ENCODE measurements around the gene PTN.

The PTN gene

DNA sequence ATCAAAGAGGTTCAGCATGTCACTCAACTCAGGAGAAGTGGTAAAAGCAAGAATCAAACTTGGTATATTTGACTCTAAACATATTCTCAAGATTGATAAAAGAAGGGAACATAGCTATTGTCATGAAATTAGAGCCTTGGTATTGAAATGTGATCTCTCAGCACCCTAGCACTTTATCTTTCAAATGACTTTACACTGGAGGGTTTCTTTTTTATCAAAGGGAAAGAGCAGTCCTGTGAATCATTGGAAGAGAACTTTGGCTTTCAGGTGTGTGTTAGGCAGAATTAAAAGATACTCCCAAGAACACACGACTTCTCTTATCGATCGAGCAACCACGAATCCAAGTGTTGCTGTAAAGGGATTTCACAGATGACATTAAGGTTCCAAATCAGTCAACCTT, 54.4 kb downstream of the PTN start:
- no peak for DNase-seq
- ChIA-PET POLR2A (no interaction called here), CTCF (no interaction called here)
- Histone ChIP-seq H3K4me3 (ENCODE audit: control insufficient read depth in 1 of 7, extremely low read depth in 1 of 7, insufficient read depth in 4 of 7, low read depth in 2 of 7, low read length in 6 of 7) (no peak overlapping the region), H3K27me3 (replicated peaks in 2 of 5; ENCODE audit: control insufficient read depth in 4 of 5, insufficient read depth in 5 of 5, low read length in 4 of 5) (no peaks in the 10 kb centered on the region), H3K27ac (ENCODE audit: insufficient read depth in 1 of 2, low read depth in 1 of 2, low read length in 2 of 2, poor library complexity in 1 of 2, severe bottlenecking in 2 of 2) (no peak overlapping the region), H3K36me3 (ENCODE audit: control insufficient read depth in 4 of 4, insufficient read depth in 4 of 4, low read length in 3 of 4) (no peaks in the 10 kb centered on the region), H3K9me3 (ENCODE audit: control extremely low read depth in 1 of 5, control insufficient read depth in 4 of 5, insufficient read depth in 2 of 5, low read depth in 1 of 5, low read length in 4 of 5) (no peaks in the 10 kb centered on the region), H3K4me1 (ENCODE audit: control extremely low read depth in 1 of 4, control insufficient read depth in 4 of 4, insufficient read depth in 4 of 4, low read length in 3 of 4) (no peaks in the 10 kb centered on the region)
- 86% methylated on average over 4 of the region's 4 CpGs for WGBS (ENCODE audit: insufficient coverage)

DNA sequence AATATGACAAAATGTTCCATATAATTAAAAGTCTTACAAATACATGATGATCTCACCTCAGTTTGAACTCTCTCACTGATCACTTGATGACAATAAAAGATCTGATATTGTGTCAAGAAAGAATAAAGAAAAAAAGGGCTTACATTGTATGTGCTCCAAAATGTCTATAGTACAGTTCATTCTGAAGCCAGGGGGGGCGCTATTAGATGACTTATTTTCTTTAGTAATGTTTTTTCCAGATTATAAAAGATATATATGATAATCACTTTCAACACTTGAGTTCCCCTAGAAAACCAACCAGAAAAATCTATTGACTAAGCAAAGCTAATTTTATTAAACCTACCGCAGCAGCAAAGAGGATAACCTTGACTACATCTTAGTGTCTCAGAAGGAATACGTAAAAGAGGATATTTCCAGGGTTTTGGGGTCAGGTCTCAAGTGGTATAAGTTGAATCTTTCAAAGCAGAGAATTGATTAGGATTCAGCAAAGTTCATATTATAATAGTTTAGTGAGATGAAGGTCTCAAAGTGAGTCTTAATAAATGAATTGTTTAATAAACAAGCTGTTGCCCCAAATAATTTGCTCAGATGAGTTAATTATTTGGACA, 55.8 kb downstream of the PTN start:
- no peaks in the 10 kb centered on the region for H3K9me3 ChIP-seq (ENCODE audit: control extremely low read depth in 1 of 5, control insufficient read depth in 4 of 5, insufficient read depth in 2 of 5, low read depth in 1 of 5, low read length in 4 of 5)
- whole genome bisulfite sequencing (ENCODE audit: insufficient coverage), result 83% methylated on average over 1 of the region's 3 CpGs
- peaks cover 0 to 2% (median 0%) of the 10 kb centered on the region in 4 experiments for H3K4me1 ChIP-seq (ENCODE audit: control extremely low read depth in 1 of 4, control insufficient read depth in 4 of 4, insufficient read depth in 4 of 4, low read length in 3 of 4)
- H3K27me3 ChIP-seq (replicated peaks in 2 of 5; ENCODE audit: control insufficient read depth in 4 of 5, insufficient read depth in 5 of 5, low read length in 4 of 5), result peaks cover 0 to 2% (median 0%) of the 10 kb centered on the region in 5 experiments
- H3K27ac ChIP-seq (ENCODE audit: insufficient read depth in 1 of 2, low read depth in 1 of 2, low read length in 2 of 2, poor library complexity in 1 of 2, severe bottlenecking in 2 of 2), result no peak overlapping the region
- no peaks in the 10 kb centered on the region for H3K36me3 ChIP-seq (ENCODE audit: control insufficient read depth in 4 of 4, insufficient read depth in 4 of 4, low read length in 3 of 4)
- ChIA-PET CTCF (no interaction called here), POLR2A (no interaction called here)
- DNase-seq, result no peak
- no peak overlapping the region for H3K4me3 ChIP-seq (ENCODE audit: control insufficient read depth in 1 of 7, extremely low read depth in 1 of 7, insufficient read depth in 4 of 7, low read depth in 2 of 7, low read length in 6 of 7)

DNA sequence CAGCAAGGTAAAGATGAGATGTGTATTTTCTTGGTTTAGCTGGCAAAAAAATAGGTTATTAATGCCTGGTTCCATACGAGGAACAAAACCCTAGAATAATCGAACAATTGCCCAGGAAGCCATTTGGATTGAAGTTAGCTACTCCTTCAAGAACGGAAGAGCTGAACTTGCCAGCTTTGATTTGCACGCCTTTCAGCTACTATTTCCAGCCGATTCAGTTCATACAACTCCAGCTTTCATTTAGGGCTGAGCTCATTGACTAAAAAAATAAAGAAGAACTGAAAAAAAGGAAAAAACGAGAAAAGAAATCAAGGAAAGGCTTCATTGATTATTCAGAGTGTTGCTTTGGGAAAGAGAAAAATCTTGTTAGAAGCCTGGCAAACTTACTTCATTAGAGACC, 60.4 kb downstream of the PTN start:
- ChIA-PET POLR2A (no interaction called here), CTCF (no interaction called here)
- DNase-seq, result no peak
- Histone ChIP-seq H3K27ac (ENCODE audit: insufficient read depth in 1 of 2, low read depth in 1 of 2, low read length in 2 of 2, poor library complexity in 1 of 2, severe bottlenecking in 2 of 2) (no peak overlapping the region), H3K36me3 (ENCODE audit: control insufficient read depth in 4 of 4, insufficient read depth in 4 of 4, low read length in 3 of 4) (no peaks in the 10 kb centered on the region), H3K4me1 (ENCODE audit: control extremely low read depth in 1 of 4, control insufficient read depth in 4 of 4, insufficient read depth in 4 of 4, low read length in 3 of 4) (peaks cover 0 to 2% (median 0%) of the 10 kb centered on the region in 4 experiments), H3K27me3 (replicated peaks in 2 of 5; ENCODE audit: control insufficient read depth in 4 of 5, insufficient read depth in 5 of 5, low read length in 4 of 5) (peaks cover 0 to 2% (median 0%) of the 10 kb centered on the region in 5 experiments), H3K4me3 (ENCODE audit: control insufficient read depth in 1 of 7, extremely low read depth in 1 of 7, insufficient read depth in 4 of 7, low read depth in 2 of 7, low read length in 6 of 7) (no peak overlapping the region), H3K9me3 (ENCODE audit: control extremely low read depth in 1 of 5, control insufficient read depth in 4 of 5, insufficient read depth in 2 of 5, low read depth in 1 of 5, low read length in 4 of 5) (no peaks in the 10 kb centered on the region)
- 94% methylated on average over 2 of the region's 6 CpGs for WGBS (ENCODE audit: insufficient coverage)

DNA sequence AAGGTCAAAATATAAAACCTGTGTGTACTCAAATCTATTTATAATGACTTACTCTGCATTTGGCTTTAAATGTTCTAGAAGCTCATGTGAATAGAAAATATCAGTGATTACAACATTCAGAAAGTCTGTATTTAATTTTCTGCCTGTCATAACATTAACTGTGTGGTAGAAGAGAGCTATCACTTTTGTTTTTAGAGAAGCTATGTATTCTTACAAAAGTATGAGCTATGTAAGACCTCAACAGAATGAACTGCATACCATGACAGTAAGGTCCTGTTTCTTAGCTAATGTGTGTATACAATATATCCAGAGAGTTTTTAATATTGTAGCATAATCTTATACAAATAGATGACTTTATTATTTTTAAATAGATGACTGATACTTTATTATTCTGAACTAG, 61.5 kb downstream of the PTN start:
- Histone ChIP-seq H3K4me3 (ENCODE audit: control insufficient read depth in 1 of 7, extremely low read depth in 1 of 7, insufficient read depth in 4 of 7, low read depth in 2 of 7, low read length in 6 of 7) (no peak overlapping the region), H3K36me3 (ENCODE audit: control insufficient read depth in 4 of 4, insufficient read depth in 4 of 4, low read length in 3 of 4) (no peaks in the 10 kb centered on the region), H3K27me3 (replicated peaks in 2 of 5; ENCODE audit: control insufficient read depth in 4 of 5, insufficient read depth in 5 of 5, low read length in 4 of 5) (peaks cover 0 to 2% (median 0%) of the 10 kb centered on the region in 5 experiments), H3K9me3 (ENCODE audit: control extremely low read depth in 1 of 5, control insufficient read depth in 4 of 5, insufficient read depth in 2 of 5, low read depth in 1 of 5, low read length in 4 of 5) (no peaks in the 10 kb centered on the region), H3K4me1 (ENCODE audit: control extremely low read depth in 1 of 4, control insufficient read depth in 4 of 4, insufficient read depth in 4 of 4, low read length in 3 of 4) (peaks cover 0 to 2% (median 0%) of the 10 kb centered on the region in 4 experiments), H3K27ac (ENCODE audit: insufficient read depth in 1 of 2, low read depth in 1 of 2, low read length in 2 of 2, poor library complexity in 1 of 2, severe bottlenecking in 2 of 2) (no peak overlapping the region)
- ChIA-PET POLR2A (no interaction called here), CTCF (no interaction called here)
- DNase-seq, result no peak

DNA sequence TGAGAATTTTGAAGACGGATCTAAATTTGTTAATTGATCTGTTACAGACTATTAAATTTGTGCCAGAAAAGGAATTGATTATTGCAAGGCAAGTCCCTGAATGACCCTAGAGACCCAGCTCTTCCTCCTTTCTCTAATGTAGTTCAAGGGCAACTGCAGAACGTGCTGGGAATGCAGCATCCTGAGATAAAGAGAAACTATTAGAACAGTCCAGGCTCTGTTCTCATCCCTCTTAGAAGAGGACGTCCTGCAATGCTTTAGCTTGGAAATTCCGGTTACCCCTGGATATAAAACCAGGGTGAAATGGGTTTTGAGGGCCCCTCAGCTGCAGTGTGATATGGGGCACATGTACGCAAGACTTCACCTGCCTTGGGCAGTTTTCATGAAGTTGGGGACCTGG, 67.3 kb downstream of the PTN start:
- DNase-seq, result no peak
- no peak overlapping the region for H3K4me3 ChIP-seq (ENCODE audit: control insufficient read depth in 1 of 7, extremely low read depth in 1 of 7, insufficient read depth in 4 of 7, low read depth in 2 of 7, low read length in 6 of 7)
- H3K36me3 ChIP-seq (ENCODE audit: control insufficient read depth in 4 of 4, insufficient read depth in 4 of 4, low read length in 3 of 4), result no peaks in the 10 kb centered on the region
- 89% methylated on average over 4 of the region's 5 CpGs for WGBS (ENCODE audit: insufficient coverage)
- H3K4me1 ChIP-seq (ENCODE audit: control extremely low read depth in 1 of 4, control insufficient read depth in 4 of 4, insufficient read depth in 4 of 4, low read length in 3 of 4), result no peaks in the 10 kb centered on the region
- no peaks in the 10 kb centered on the region for H3K9me3 ChIP-seq (ENCODE audit: control extremely low read depth in 1 of 5, control insufficient read depth in 4 of 5, insufficient read depth in 2 of 5, low read depth in 1 of 5, low read length in 4 of 5)
- H3K27ac ChIP-seq (ENCODE audit: insufficient read depth in 1 of 2, low read depth in 1 of 2, low read length in 2 of 2, poor library complexity in 1 of 2, severe bottlenecking in 2 of 2), result no peak overlapping the region
- no peaks in the 10 kb centered on the region for H3K27me3 ChIP-seq (replicated peaks in 2 of 5; ENCODE audit: control insufficient read depth in 4 of 5, insufficient read depth in 5 of 5, low read length in 4 of 5)
- CTCF ChIA-PET, result no interaction called here
- POLR2A ChIA-PET, result no interaction called here

DNA sequence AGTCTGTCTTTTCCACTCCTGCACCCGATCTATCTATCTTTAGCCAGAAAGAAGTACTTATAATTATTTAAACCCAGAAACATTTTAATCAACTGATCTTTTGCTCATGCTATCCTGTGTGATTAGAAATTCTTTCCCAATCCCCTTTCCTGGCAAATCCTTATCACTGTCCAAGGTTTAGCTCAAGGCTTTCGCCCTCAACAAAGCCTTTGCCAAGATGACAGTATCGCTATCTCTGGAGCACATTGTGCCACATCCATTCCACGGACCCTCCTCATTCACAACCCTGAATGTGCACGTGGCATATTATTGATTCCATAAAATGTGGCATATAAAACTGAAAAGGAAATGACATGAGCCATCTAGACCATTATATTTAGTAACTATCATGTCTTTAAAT, 71.3 kb downstream of the PTN start:
- no peak for DNase-seq
- H3K4me3 ChIP-seq (ENCODE audit: control insufficient read depth in 1 of 7, extremely low read depth in 1 of 7, insufficient read depth in 4 of 7, low read depth in 2 of 7, low read length in 6 of 7), result no peak overlapping the region
- no peak overlapping the region for H3K27ac ChIP-seq (ENCODE audit: insufficient read depth in 1 of 2, low read depth in 1 of 2, low read length in 2 of 2, poor library complexity in 1 of 2, severe bottlenecking in 2 of 2)
- H3K9me3 ChIP-seq (ENCODE audit: control extremely low read depth in 1 of 5, control insufficient read depth in 4 of 5, insufficient read depth in 2 of 5, low read depth in 1 of 5, low read length in 4 of 5), result no peaks in the 10 kb centered on the region
- H3K4me1 ChIP-seq (ENCODE audit: control extremely low read depth in 1 of 4, control insufficient read depth in 4 of 4, insufficient read depth in 4 of 4, low read length in 3 of 4), result no peaks in the 10 kb centered on the region
- H3K27me3 ChIP-seq (replicated peaks in 2 of 5; ENCODE audit: control insufficient read depth in 4 of 5, insufficient read depth in 5 of 5, low read length in 4 of 5), result no peaks in the 10 kb centered on the region
- POLR2A ChIA-PET, result no interaction called here
- CTCF ChIA-PET, result no interaction called here
- 96% methylated on average over 3 of the region's 5 CpGs for WGBS (ENCODE audit: insufficient coverage)
- no peaks in the 10 kb centered on the region for H3K36me3 ChIP-seq (ENCODE audit: control insufficient read depth in 4 of 4, insufficient read depth in 4 of 4, low read length in 3 of 4)

DNA sequence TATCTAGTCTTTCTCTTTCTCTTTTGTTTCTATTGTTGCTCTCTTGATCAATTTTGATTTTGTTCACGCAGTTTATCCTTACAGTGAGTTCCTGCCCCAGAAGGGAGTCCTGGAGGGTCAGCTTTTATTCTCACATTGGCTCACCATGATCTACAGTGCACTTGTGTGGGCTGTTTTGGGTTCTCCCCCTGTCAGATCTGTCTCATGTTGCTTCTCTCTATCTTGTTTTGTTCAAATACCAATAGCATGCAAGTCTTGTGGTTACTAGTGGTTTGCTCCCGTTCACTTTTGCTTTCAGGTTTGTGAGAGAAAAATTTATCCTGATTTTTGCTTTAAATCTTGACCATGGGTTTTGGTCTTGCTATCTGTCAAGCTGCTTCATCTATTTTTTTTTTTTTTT, 74.3 kb downstream of the PTN start:
- CTCF ChIA-PET, result no interaction called here
- DNase-seq, result no peak
- Histone ChIP-seq H3K4me3 (ENCODE audit: control insufficient read depth in 1 of 7, extremely low read depth in 1 of 7, insufficient read depth in 4 of 7, low read depth in 2 of 7, low read length in 6 of 7) (no peak overlapping the region), H3K4me1 (ENCODE audit: control extremely low read depth in 1 of 4, control insufficient read depth in 4 of 4, insufficient read depth in 4 of 4, low read length in 3 of 4) (no peaks in the 10 kb centered on the region), H3K9me3 (ENCODE audit: control extremely low read depth in 1 of 5, control insufficient read depth in 4 of 5, insufficient read depth in 2 of 5, low read depth in 1 of 5, low read length in 4 of 5) (no peaks in the 10 kb centered on the region), H3K27ac (ENCODE audit: insufficient read depth in 1 of 2, low read depth in 1 of 2, low read length in 2 of 2, poor library complexity in 1 of 2, severe bottlenecking in 2 of 2) (no peak overlapping the region), H3K27me3 (replicated peaks in 2 of 5; ENCODE audit: control insufficient read depth in 4 of 5, insufficient read depth in 5 of 5, low read length in 4 of 5) (no peaks in the 10 kb centered on the region), H3K36me3 (ENCODE audit: control insufficient read depth in 4 of 4, insufficient read depth in 4 of 4, low read length in 3 of 4) (no peaks in the 10 kb centered on the region)
- 100% methylated on average over 1 of the region's 2 CpGs for WGBS (ENCODE audit: insufficient coverage)
- POLR2A ChIA-PET, result no interaction called here
